Measurements from ENCODE around the gene C15orf40.

DNA sequence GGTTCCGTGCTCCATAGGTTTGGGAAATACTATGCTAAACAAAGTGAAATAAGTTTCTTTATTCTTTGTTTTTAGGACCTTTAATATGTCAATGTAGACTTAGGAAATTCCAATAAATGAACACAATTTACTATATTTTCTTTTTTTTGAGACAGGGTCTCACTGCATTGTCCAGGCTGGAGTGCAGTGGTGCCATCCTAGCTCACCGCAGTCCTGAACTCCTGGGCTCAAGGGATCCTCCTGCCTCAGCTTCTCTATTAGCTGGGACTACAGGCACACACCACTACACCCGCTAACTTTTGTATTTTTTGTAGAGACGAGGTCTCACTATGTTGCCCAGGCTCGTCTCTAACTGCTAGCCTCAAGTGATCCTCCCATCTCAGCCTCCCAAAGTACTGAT is 46.5 kb downstream of the C15orf40 start:
- TF ChIP-seq, protein P1, sequence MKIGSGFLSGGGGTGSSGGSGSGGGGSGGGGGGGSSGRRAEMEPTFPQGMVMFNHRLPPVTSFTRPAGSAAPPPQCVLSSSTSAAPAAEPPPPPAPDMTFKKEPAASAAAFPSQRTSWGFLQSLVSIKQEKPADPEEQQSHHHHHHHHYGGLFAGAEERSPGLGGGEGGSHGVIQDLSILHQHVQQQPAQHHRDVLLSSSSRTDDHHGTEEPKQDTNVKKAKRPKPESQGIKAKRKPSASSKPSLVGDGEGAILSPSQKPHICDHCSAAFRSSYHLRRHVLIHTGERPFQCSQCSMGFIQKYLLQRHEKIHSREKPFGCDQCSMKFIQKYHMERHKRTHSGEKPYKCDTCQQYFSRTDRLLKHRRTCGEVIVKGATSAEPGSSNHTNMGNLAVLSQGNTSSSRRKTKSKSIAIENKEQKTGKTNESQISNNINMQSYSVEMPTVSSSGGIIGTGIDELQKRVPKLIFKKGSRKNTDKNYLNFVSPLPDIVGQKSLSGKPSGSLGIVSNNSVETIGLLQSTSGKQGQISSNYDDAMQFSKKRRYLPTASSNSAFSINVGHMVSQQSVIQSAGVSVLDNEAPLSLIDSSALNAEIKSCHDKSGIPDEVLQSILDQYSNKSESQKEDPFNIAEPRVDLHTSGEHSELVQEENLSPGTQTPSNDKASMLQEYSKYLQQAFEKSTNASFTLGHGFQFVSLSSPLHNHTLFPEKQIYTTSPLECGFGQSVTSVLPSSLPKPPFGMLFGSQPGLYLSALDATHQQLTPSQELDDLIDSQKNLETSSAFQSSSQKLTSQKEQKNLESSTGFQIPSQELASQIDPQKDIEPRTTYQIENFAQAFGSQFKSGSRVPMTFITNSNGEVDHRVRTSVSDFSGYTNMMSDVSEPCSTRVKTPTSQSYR (CRISPR knock-in tag; IDR thresholded peaks at IDR 0.05), result no peak
- TF ChIP-seq, protein P2, sequence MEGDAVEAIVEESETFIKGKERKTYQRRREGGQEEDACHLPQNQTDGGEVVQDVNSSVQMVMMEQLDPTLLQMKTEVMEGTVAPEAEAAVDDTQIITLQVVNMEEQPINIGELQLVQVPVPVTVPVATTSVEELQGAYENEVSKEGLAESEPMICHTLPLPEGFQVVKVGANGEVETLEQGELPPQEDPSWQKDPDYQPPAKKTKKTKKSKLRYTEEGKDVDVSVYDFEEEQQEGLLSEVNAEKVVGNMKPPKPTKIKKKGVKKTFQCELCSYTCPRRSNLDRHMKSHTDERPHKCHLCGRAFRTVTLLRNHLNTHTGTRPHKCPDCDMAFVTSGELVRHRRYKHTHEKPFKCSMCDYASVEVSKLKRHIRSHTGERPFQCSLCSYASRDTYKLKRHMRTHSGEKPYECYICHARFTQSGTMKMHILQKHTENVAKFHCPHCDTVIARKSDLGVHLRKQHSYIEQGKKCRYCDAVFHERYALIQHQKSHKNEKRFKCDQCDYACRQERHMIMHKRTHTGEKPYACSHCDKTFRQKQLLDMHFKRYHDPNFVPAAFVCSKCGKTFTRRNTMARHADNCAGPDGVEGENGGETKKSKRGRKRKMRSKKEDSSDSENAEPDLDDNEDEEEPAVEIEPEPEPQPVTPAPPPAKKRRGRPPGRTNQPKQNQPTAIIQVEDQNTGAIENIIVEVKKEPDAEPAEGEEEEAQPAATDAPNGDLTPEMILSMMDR (IDR thresholded peaks at IDR 0.05), result no peak
- TF ChIP-seq, protein P3, sequence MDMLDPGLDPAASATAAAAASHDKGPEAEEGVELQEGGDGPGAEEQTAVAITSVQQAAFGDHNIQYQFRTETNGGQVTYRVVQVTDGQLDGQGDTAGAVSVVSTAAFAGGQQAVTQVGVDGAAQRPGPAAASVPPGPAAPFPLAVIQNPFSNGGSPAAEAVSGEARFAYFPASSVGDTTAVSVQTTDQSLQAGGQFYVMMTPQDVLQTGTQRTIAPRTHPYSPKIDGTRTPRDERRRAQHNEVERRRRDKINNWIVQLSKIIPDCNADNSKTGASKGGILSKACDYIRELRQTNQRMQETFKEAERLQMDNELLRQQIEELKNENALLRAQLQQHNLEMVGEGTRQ (CRISPR knock-in tag; IDR thresholded peaks at IDR 0.05), result no peak
- TF ChIP-seq, protein P4, sequence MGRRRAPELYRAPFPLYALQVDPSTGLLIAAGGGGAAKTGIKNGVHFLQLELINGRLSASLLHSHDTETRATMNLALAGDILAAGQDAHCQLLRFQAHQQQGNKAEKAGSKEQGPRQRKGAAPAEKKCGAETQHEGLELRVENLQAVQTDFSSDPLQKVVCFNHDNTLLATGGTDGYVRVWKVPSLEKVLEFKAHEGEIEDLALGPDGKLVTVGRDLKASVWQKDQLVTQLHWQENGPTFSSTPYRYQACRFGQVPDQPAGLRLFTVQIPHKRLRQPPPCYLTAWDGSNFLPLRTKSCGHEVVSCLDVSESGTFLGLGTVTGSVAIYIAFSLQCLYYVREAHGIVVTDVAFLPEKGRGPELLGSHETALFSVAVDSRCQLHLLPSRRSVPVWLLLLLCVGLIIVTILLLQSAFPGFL (CRISPR knock-in tag; IDR thresholded peaks at IDR 0.05; ENCODE audit: borderline replicate concordance), result no peak
- TF ChIP-seq, protein P5, sequence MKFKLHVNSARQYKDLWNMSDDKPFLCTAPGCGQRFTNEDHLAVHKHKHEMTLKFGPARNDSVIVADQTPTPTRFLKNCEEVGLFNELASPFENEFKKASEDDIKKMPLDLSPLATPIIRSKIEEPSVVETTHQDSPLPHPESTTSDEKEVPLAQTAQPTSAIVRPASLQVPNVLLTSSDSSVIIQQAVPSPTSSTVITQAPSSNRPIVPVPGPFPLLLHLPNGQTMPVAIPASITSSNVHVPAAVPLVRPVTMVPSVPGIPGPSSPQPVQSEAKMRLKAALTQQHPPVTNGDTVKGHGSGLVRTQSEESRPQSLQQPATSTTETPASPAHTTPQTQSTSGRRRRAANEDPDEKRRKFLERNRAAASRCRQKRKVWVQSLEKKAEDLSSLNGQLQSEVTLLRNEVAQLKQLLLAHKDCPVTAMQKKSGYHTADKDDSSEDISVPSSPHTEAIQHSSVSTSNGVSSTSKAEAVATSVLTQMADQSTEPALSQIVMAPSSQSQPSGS (CRISPR knock-in tag; IDR thresholded peaks at IDR 0.05; ENCODE audit: borderline replicate concordance, low read depth), result no peak
- no peak for TF ChIP-seq TEAD4 (CRISPR knock-in tag; IDR thresholded peaks at IDR 0.05)

All from WTC11 (cell line).